Fibroblast of pulmonary artery (primary cell): Measurements from ENCODE around the gene MEIKIN.

Experiments used
- DNase-seq: peaks from one replicate; pipeline ENCODE4 v3.0.0-alpha.2; 2010; ENCODE audit warnings: low read depth
- H3K4me3 ChIP-seq: replicated peaks from 2 replicates; pipeline ENCODE4 v1.5.1; 2011; ENCODE audit warnings: low read depth, mild to moderate bottlenecking, control low read depth, low read length, moderate library complexity
- TF ChIP-seq, protein P1 (sequence below): IDR thresholded peaks from 2 replicates; pipeline ENCODE4 v1.5.1; 2011; ENCODE audit warnings: mild to moderate bottlenecking, control low read depth, low read length, inconsistent platforms; ENCODE audit errors: missing control alignments

The MEIKIN gene, protein sequence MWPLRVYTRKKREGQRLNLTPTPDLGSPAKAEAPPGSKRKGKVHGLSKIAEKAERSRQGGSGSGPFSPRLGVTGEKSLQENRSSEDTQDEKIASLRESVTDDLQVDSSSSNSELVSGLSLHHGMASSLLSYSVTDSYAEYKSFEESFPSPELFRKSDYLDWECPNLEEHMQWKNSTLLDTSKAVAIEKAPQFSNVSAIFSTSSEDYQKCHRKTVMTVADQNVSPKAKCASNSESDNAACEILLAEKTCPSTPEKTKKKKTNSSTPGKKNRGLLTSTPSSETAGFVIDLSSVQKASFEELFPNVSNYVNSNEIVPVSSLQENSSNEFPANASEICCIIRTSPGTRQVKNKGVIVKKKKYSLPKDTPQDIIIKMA

DNA sequence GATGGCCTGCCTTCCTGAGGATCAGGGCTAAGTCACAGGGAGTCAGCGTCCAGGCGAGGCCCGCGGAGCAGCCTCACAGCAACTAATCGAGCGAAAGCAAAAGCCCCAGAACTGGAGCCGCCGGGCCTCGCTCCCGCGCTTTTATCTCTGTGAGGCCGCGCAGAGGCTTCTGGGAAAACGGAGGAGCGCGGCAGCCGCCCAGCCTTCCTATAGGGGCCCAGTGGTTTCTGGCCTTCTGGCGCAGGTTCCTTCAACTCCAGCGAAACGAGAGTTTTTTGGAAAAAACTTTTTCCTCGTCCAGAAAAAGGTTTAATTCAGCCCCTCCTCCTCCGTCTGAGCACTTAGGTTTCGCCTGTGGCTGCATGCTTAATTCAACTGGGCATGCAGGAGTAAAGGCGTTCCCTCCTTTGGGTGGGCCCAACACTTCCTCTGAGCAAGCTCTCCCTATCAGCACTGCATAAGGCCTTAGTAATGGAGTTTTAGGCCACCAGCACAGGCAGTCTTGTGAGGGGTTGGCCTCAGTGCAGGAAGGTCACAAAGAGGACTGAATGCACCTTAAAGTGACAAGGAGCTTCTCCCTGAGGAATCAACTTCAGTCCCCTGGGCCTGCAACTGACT lies at the start of gene MEIKIN:
TSS of gene MEIKIN (minus strand) at position 113 of the 618 bp plus-strand sequence. CDS start 158 bp downstream, outside the sequence.
- TF ChIP-seq, protein P1, sequence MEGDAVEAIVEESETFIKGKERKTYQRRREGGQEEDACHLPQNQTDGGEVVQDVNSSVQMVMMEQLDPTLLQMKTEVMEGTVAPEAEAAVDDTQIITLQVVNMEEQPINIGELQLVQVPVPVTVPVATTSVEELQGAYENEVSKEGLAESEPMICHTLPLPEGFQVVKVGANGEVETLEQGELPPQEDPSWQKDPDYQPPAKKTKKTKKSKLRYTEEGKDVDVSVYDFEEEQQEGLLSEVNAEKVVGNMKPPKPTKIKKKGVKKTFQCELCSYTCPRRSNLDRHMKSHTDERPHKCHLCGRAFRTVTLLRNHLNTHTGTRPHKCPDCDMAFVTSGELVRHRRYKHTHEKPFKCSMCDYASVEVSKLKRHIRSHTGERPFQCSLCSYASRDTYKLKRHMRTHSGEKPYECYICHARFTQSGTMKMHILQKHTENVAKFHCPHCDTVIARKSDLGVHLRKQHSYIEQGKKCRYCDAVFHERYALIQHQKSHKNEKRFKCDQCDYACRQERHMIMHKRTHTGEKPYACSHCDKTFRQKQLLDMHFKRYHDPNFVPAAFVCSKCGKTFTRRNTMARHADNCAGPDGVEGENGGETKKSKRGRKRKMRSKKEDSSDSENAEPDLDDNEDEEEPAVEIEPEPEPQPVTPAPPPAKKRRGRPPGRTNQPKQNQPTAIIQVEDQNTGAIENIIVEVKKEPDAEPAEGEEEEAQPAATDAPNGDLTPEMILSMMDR: no peak
- no peak within 1 kb of the TSS for H3K4me3 ChIP-seq
- DNase-seq: no peak

DNA sequence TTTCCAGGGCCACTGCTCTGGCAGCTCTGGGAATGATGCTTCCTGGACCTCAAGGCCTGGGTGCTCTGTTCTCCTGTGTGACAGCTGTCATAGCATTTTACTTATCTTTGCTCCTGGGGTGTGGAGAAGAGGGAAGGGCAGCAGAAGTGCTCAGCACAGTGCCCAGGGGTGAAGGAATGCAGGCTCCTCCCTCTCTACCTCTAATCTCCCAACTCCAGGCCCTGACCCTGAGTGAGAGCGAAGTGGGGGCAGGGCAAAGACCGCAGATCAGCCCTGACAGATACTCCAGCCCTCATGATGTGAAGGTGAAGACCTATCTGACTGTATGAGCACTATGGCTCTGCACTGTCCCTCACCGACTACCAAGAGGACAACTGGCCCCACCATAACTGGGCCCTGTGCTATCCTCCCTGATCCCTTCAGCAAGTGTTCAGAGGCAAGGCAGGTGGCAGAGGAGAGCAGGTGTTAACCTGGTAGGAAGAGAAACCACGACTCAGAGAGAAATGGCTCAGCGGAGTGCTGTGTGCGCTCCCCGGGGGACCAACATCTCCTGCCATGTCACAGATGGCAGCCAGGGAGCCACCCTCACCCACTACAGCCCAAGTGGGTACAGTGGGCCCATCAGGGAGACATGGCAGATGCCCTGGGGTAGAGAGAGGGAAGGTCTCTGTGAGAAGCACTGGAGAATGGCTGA lies 49.2 kb upstream of the MEIKIN start:
- TF ChIP-seq, protein P1: no peak
- DNase-seq: no peak
- no peak overlapping the region for H3K4me3 ChIP-seq

DNA sequence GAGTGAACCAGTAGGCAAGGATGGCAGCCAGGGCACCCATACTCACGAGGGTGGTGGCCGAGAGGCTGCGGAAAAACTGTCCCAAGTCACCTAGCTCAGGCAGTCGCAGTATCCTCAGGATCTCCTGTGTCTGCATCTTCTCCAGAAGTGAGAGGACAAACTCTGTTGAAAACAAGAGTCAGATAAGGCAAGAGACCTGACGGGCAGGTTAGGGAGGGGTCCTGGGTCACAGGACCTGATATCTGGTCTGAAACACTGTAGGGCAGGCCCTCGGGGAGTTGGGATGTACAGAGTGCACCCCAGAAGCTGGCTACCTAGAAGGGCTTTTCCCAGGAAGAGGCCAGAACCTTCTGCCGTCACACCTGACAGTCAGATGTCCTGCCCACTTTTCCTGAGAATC lies 48.6 kb upstream of the MEIKIN start:
- no peak overlapping the region for H3K4me3 ChIP-seq
- TF ChIP-seq, protein P1: no peak
- no peak for DNase-seq

DNA sequence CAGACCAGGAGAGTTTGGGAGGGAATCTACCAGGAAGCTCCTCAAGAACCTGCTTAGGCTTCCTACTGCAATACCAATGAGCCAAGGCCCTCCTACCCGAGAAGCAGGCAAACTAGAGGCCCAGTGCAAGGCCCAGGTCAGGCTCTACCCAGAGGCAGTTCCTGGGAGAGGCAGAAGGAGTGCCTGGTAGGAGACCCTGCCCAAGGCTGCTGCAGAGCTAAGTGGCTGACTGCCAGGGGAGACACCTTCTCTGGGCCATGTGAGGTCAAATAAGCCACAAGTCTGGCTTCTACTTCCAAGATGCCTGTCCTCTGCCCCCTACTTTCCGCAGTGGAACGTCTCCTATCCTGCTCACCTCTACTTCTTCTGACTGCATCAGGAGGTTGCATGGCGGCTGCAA lies 48.2 kb upstream of the MEIKIN start:
- TF ChIP-seq, protein P1: no peak
- no peak for DNase-seq
- no peak overlapping the region for H3K4me3 ChIP-seq

DNA sequence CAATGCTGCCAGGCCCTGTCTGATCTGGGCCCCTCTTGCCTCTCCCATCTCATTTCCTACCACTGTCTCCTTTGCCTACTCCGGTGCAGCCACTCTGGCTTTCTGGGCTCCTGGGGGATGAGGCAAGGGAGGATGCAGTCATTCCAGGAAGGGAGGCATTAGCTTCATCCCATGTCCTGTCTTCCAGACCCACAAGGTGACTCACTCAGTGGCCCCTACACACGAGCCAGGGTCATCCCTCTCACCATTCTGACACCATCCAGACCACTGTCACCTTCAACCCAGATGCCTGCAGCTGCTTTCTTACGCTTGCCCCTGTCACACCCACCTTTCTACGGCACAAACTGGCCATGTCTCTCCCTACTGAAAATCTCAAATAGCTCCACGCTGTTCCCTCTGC lies 46.9 kb upstream of the MEIKIN start:
- no peak overlapping the region for H3K4me3 ChIP-seq
- TF ChIP-seq, protein P1: no peak
- no peak for DNase-seq

DNA sequence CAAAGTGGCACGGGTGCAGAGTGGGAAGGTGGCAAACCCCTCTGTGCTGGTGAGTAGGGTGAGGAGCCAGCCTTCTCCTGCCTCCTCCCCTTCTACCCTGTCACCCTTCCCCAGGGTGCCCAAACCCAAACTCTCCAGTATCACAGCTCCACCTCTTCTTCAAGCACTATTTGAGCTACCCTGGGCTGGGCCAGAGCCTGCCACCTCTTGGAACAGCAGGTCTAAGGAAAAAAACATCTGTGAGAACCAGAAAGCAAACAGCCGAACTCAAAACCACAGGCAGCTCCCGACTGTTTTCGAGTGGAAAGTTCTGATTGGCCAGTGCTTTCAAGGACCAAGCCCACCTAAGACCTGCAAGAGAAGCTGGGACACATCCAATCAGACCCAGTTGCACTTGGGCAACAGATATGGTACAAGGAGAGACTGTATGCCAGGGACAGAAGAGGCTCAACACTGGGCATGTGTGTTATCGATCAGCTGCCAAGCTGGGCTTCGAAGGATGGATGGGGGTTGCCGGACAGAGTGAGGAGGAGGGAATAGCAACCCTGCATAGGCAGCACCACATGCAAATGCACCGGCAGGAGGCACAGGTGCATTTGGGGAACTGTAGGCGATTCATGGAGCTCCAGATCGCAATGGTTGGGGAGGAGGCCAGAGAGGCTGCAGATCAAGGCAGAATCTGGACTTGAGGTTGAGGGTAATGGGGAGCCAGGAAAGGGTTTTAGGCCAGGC lies 46.3 kb upstream of the MEIKIN start:
- DNase-seq: no peak
- H3K4me3 ChIP-seq: no peak overlapping the region
- TF ChIP-seq, protein P1: no peak
